ENCODE data around the gene USH2A.

Gene USH2A

GRCh38 chr1:216123446-216124191 is 299.6 kb downstream of the USH2A start:
- no peak for DNase-seq

GRCh38 chr1:216119600-216119999 is 303.6 kb downstream of the USH2A start:
- DNase-seq, result no peak

- no peak for DNase-seq
These were observed 309.1 kb downstream of the USH2A start for GRCh38 chr1:216114180-216114579.

- no peak for DNase-seq
These were observed 310.1 kb downstream of the USH2A start for GRCh38 chr1:216113181-216113580.

- DNase-seq, result no peak
These were observed 311.4 kb downstream of the USH2A start for GRCh38 chr1:216111842-216112241.

- no peak for DNase-seq
These were observed 327.8 kb downstream of the USH2A start for GRCh38 chr1:216095400-216095799.

- no peak for DNase-seq
These were observed 332.7 kb downstream of the USH2A start for GRCh38 chr1:216090556-216090955.

- DNase-seq, result no peak
These were observed 336.6 kb downstream of the USH2A start for GRCh38 chr1:216086678-216087077.

- DNase-seq, result no peak
These were observed 341.8 kb downstream of the USH2A start for GRCh38 chr1:216081445-216081844.

GRCh38 chr1:216076751-216077150 is 346.5 kb downstream of the USH2A start:
- no peak for DNase-seq

GRCh38 chr1:216075339-216075738 is 347.9 kb downstream of the USH2A start:
- no peak for DNase-seq

- no peak for DNase-seq
These were observed 349.3 kb downstream of the USH2A start for GRCh38 chr1:216073793-216074595.

GRCh38 chr1:216071262-216071661 is 352.0 kb downstream of the USH2A start:
- no peak for DNase-seq

- no peak for DNase-seq
These were observed 358.6 kb downstream of the USH2A start for GRCh38 chr1:216064643-216065042.

GRCh38 chr1:216057947-216058346 is 365.3 kb downstream of the USH2A start:
- DNase-seq, result no peak

- DNase-seq, result no peak
These were observed 366.2 kb downstream of the USH2A start for GRCh38 chr1:216057063-216057462.

- no peak for DNase-seq
These were observed 368.2 kb downstream of the USH2A start for GRCh38 chr1:216055004-216055403.

GRCh38 chr1:216054600-216054999 is 368.6 kb downstream of the USH2A start:
- no peak for DNase-seq

- DNase-seq, result no peak
These were observed 372.2 kb downstream of the USH2A start for GRCh38 chr1:216051071-216051470.

GRCh38 chr1:216049741-216050430 is 373.4 kb downstream of the USH2A start:
- no peak for DNase-seq

- no peak for DNase-seq
These were observed 375.3 kb downstream of the USH2A start for GRCh38 chr1:216047811-216048572.

GRCh38 chr1:216046336-216046735 is 376.9 kb downstream of the USH2A start:
- no peak for DNase-seq

GRCh38 chr1:216045400-216045799 is 377.8 kb downstream of the USH2A start:
- no peak for DNase-seq
